Measurements from ENCODE around the gene PPFIA2.
A peak's percentile ranks its signal among the peaks of the same experiment; 100 is the strongest.

The PPFIA2 gene

DNA sequence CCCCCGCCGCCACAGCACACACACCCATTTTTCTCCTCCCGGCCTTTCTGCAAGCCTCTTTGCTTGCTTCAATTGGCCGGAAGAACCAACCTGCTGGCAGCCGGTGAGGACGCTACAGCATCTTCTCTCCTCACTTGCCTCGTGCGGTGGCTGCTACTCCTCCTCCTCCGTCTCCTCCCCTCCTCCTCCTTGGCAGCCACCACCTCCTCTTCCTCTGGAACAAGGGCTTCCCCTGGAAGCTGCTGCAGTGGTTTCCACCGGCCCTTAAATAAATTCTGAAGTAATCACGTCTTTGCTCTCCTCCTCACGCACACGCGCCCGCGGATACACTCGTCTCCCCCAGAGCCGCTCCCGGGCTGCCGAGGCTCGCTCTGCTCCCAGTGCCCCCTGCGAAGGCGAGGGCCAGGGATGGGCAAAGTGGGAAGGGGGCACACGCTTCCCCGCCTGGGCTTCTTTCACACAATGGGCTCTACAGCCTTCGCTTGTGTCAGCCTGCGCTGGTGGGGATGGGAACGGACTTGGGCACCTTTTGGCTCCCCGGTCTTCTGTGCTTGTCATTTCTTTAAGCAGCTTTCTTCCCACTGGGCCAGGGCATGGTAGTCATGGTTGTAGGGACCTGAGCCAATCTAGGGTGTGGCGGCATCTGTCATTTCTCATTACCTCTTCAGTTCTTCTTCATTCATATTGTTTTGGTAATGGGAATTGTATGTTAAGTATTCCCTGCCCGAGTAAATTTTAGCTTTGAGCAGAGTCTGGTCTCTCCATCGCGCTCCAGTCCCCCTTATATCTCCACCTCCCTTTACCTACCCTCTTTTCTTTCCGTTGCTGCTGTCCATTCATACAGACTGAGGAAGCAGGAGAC is at the start of gene PPFIA2:
PPFIA2 (minus strand) TSS at position 161 of the 862 bp plus-strand sequence.
- peak in 2 of 3 donors; percentile 1 to 15 for DNase-seq

- peak; percentile 6 to 46 (median 14) for DNase-seq
These were observed 41.4 kb upstream of the PPFIA2 start for GRCh38 chr12:81800298-81801148.

GRCh38 chr12:81798294-81798693 is 39.1 kb upstream of the PPFIA2 start:
- DNase-seq, result no peak

GRCh38 chr12:81797100-81797499 is 38.0 kb upstream of the PPFIA2 start:
- peak; percentile 40 to 50 (median 44) for DNase-seq

- no peak for DNase-seq
These were observed 33.5 kb upstream of the PPFIA2 start for GRCh38 chr12:81792666-81793065.

GRCh38 chr12:81779216-81779615 is 20.1 kb upstream of the PPFIA2 start:
- no peak for DNase-seq

- DNase-seq, result no peak
These were observed 19.6 kb upstream of the PPFIA2 start for GRCh38 chr12:81778719-81779118.

GRCh38 chr12:81758421-81759189 is 545 bp downstream of the PPFIA2 start:
- DNase-seq, result peak; percentile 11 to 19 (median 14)

DNA sequence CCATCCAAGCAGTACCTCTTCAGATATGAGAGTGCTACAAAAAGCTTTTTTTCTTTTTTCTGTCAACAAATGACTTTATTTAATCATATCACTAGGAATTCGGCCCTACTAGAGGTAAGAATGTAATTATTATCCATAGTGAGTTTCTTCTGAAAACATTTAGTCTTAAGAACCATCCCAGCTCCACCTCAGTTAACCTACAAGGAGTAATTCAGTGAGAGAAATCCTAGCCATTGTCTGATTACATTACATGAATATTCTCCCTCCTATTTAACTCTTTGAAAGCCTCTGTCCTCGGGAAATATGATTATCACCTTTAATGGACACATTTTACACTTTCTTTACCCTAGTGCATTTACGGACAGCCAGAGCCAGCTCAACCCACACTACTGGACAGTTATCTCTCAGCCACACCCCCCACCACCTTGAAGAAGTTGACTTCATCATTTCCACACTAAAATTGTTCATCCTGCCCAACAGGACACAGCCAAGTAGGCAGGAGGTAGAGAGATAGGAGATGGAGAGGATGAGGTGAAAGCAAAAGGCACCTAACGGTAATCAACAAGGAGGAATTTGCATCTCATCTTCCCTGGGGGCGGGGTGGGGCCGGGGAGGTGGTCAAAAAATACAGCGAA is 1.3 kb downstream of the PPFIA2 start:
- DNase-seq, result no peak

- no peak for DNase-seq
These were observed 29.4 kb downstream of the PPFIA2 start for GRCh38 chr12:81729781-81730180.

GRCh38 chr12:81727391-81727790 is 31.8 kb downstream of the PPFIA2 start:
- no peak for DNase-seq

DNA sequence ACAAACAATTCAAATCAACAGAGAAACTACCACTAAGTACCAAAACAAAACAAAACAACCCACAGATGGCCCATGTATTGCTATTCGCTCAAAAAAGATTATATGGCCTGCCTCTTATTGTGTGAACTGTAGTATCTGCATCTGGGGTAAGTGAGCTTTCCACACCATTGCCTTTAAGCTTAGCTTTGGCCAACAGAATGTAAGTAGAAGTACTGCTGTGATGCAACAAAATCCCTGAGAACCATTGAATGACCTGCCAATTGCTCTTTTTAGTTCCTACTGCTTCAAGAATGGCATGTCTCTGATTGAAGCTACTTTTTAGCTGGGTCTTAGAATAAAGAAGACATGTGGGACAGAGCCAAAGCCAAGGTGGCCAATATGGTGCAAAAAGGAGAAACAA is 32.5 kb downstream of the PPFIA2 start:
- no peak for DNase-seq

DNA sequence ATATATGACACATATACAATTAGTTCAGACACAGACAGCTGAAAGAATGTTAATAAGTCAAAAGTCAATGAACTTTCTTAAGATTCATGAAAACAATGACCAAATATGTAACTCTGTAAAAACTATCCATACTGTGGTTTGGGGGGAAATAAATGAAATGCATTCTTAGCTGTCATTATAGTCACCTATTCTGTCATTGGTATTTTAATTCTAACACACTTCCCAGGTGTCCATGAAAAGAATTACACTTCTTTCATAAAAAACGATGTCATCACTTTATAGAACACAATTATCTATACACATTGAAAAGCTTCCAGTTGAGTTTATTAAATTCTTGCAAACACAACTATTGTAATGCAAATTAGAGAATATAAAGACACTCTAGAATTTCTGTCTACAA is 35.8 kb downstream of the PPFIA2 start:
- DNase-seq, result no peak

DNA sequence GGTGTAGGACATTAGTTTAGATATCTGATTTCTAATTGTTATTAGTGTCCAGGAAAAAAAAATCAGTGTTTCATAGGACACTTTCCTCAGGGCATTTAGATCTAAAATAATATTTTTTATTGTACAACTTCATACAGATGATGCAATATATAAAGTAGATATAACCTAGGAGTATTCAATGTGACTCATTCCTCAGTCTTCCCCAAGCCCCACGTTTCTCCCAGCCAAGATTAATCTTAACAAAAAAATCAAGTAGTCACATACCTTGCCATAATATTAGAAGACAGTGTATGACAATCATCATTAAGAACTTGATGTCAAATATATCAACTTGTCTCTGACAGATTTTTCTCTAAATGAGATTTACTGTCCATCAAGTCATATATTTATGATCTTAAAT is 37.1 kb downstream of the PPFIA2 start:
- DNase-seq, result no peak

GRCh38 chr12:81718616-81719015 is 40.5 kb downstream of the PPFIA2 start:
- no peak for DNase-seq

- DNase-seq, result no peak
These were observed 46.6 kb downstream of the PPFIA2 start for GRCh38 chr12:81712536-81712935.

GRCh38 chr12:81705586-81705985 is 53.6 kb downstream of the PPFIA2 start:
- DNase-seq, result no peak

- DNase-seq, result no peak
These were observed 59.6 kb downstream of the PPFIA2 start for GRCh38 chr12:81699551-81699950.

DNA sequence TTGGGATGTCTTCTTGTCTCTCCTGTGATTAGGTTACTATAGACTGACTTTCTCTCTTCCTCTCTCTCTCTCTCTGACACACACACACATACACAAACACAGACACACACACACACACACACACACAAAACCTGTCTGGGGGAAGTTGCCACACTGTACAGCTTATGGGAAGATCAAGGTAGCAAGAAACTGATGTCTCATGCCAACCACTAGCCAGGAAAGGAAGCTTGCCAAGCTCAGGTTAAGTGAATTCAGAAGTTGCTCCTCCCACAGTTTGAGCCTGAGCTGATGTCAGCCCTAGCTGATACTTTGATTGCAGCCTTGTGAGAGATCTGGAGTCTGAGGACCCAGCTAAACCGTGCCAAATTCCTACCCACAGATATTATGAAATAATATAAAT is 67.1 kb downstream of the PPFIA2 start:
- DNase-seq, result no peak

DNA sequence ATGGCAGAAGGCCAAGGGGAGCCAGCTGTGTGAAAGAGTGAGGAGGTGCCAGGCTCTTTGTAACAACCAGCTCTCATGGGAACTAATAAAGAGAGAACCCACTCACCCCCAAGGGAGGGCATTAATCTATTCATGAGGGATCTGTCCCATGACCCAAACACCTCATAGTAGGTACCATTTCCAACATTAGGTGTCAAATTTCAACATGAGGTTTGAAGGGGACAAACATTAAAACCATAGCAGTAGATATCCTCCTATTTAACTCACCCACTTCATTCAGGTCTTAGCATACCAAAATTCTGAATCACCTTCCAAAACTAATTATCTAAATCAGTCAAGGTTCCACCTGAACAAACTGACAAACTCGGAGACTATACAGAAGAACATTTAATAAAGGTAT is 75.3 kb downstream of the PPFIA2 start:
- no peak for DNase-seq

- DNase-seq, result no peak
These were observed 79.5 kb downstream of the PPFIA2 start for GRCh38 chr12:81679614-81680013.

DNA sequence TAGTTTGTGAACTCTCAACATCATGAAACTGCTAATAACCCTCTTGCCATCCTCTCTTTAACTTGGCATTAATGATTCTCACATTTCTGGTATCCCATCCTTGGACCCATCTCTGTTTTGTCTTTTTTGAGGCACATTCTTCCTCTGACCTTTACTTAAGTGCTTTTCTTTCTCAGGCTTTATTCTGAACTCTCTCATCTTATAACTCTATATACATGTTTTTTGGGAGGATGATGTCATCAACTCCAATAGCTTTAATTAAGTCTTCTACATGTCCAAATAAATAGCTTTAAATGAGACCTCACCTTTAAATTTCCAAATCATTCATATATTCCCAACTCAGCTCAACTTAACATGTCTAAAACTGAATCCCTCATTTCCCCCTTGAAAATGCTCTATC is 88.4 kb downstream of the PPFIA2 start:
- DNase-seq, result no peak

GRCh38 chr12:81668475-81668874 is 90.7 kb downstream of the PPFIA2 start:
- DNase-seq, result peak; percentile 61 to 85 (median 68)
